Trophoblast cell (in vitro differentiated cells and primary cell): ENCODE results near the gene LAMA3.

Experiments used
- DNase-seq, 2 donors: peaks; one replicate each; pipeline ENCODE4 v3.0.0-alpha.2; 2016
- H2AFZ ChIP-seq: 2 replicates; pipeline ENCODE4 v1.6.1; 2013; ENCODE audit warnings: low read length, moderate library complexity, mild to moderate bottlenecking; ENCODE audit not compliant: insufficient read depth, poor library complexity
- H2AK5ac ChIP-seq: 2 replicates; pipeline ENCODE4 v1.6.1; 2013; ENCODE audit warnings: mild to moderate bottlenecking, low read length
- H2BK120ac ChIP-seq: 2 replicates; pipeline ENCODE4 v1.6.1; 2013; ENCODE audit warnings: low read length, mild to moderate bottlenecking, moderate library complexity; ENCODE audit not compliant: insufficient read depth, poor library complexity
- H2BK12ac ChIP-seq: 2 replicates; pipeline ENCODE4 v1.6.1; 2013; ENCODE audit warnings: mild to moderate bottlenecking, low read length, moderate library complexity
- H2BK5ac ChIP-seq: 2 replicates; pipeline ENCODE4 v1.6.1; 2013; ENCODE audit warnings: low read length, low read depth, moderate library complexity, mild to moderate bottlenecking; ENCODE audit not compliant: poor library complexity
- H3K14ac ChIP-seq: 2 replicates; pipeline ENCODE4 v1.6.1; 2013; ENCODE audit warnings: mild to moderate bottlenecking, low read length
- H3K18ac ChIP-seq: 2 replicates; pipeline ENCODE4 v1.6.1; 2013; ENCODE audit warnings: mild to moderate bottlenecking, low read length
- H3K23ac ChIP-seq: 2 replicates; pipeline ENCODE4 v1.6.1; 2013; ENCODE audit warnings: low read length
- H3K27ac ChIP-seq: 2 replicates; pipeline ENCODE4 v1.5.1; 2013; ENCODE audit warnings: low read depth, mild to moderate bottlenecking, inconsistent platforms, low read length, moderate library complexity
- H3K27me3 ChIP-seq: 2 replicates; pipeline ENCODE4 v1.6.1; 2013; ENCODE audit warnings: inconsistent platforms, mild to moderate bottlenecking, low read length, moderate library complexity; ENCODE audit not compliant: insufficient read depth
- H3K36me3 ChIP-seq, 2 experiments: 1 replicate in 1 of 2; 2 replicates in 1 of 2; pipeline ENCODE4 v1.6.1; 2013; ENCODE audit warnings: low read length in 2 of 2, mild to moderate bottlenecking in 2 of 2, moderate library complexity in 1 of 2; ENCODE audit not compliant: insufficient read depth in 2 of 2, control insufficient read depth in 1 of 2
- H3K4ac ChIP-seq: 2 replicates; pipeline ENCODE4 v1.6.1; 2013; ENCODE audit warnings: low read depth, mild to moderate bottlenecking, low read length, moderate library complexity
- H3K4me1 ChIP-seq, 2 experiments: 1 replicate in 1 of 2; 2 replicates in 1 of 2; pipeline ENCODE4 v1.6.1; 2013; ENCODE audit warnings: low read length in 2 of 2, mild to moderate bottlenecking in 2 of 2, moderate library complexity in 1 of 2; ENCODE audit not compliant: insufficient read depth in 2 of 2, control insufficient read depth in 1 of 2
- H3K4me2 ChIP-seq: 2 replicates; pipeline ENCODE4 v1.6.1; 2013; ENCODE audit warnings: inconsistent platforms, mild to moderate bottlenecking, low read length, moderate library complexity
- H3K4me3 ChIP-seq: 2 replicates; pipeline ENCODE4 v1.5.1; 2013; ENCODE audit warnings: mild to moderate bottlenecking, low read depth, low read length, inconsistent platforms
- H3K79me1 ChIP-seq: one replicate; pipeline ENCODE4 v1.6.1; 2013; ENCODE audit warnings: low read length
- H3K79me2 ChIP-seq: 2 replicates; pipeline ENCODE4 v1.6.1; 2013; ENCODE audit warnings: low read length, mild to moderate bottlenecking; ENCODE audit not compliant: control insufficient read depth, insufficient read depth, poor library complexity
- H3K9ac ChIP-seq: 2 replicates; pipeline ENCODE4 v1.6.1; 2013; ENCODE audit warnings: mild to moderate bottlenecking, low read length
- H3K9me3 ChIP-seq: 2 replicates; pipeline ENCODE4 v1.6.1; 2013; ENCODE audit warnings: low read depth, mild to moderate bottlenecking, control low read depth, inconsistent platforms, low read length; ENCODE audit not compliant: insufficient read depth
- H4K12ac ChIP-seq: 2 replicates; pipeline ENCODE4 v1.6.1; 2013; ENCODE audit warnings: low read depth, mild to moderate bottlenecking, low read length, moderate library complexity
- H4K8ac ChIP-seq: 2 replicates; pipeline ENCODE4 v1.6.1; 2013; ENCODE audit warnings: low read depth, mild to moderate bottlenecking, low read length, moderate library complexity
- H4K91ac ChIP-seq: one replicate; pipeline ENCODE4 v1.6.1; 2013; ENCODE audit warnings: low read depth, mild to moderate bottlenecking, low read length, moderate library complexity
- WGBS: extraction: QIAGEN DNeasy Blood & Tissue Kit; methylation state at CpG from one replicate; pipeline ENCODE4 v1.1.7; 2013; ENCODE audit warnings: missing lambda C conversion rate; ENCODE audit not compliant: insufficient read length, insufficient coverage; ENCODE audit errors: extremely low coverage; 5-methylcytosine and 5-hydroxymethylcytosine counted together

LAMA3 gene

GRCh38 chr18:23857164-23857552 is 167.9 kb downstream of the LAMA3 start:
- no peaks in the 10 kb centered on the region for H3K79me2 ChIP-seq
- no peak overlapping the region for H4K91ac ChIP-seq
- H3K14ac ChIP-seq = no peak overlapping the region
- H3K9ac ChIP-seq = no peak overlapping the region
- no peak overlapping the region for H3K4ac ChIP-seq
- no peak overlapping the region for H3K27ac ChIP-seq
- H3K4me2 ChIP-seq = no peak overlapping the region
- no peaks in the 10 kb centered on the region for H3K9me3 ChIP-seq
- H2AK5ac ChIP-seq = no peak overlapping the region
- no peak overlapping the region for H2BK12ac ChIP-seq
- no peaks in the 10 kb centered on the region for H3K27me3 ChIP-seq
- H3K23ac ChIP-seq = no peak overlapping the region
- H2BK120ac ChIP-seq = no peak overlapping the region
- no peak overlapping the region for H4K8ac ChIP-seq
- no peak overlapping the region for H4K12ac ChIP-seq
- DNase-seq = peak; percentile 11 to 39
- no peaks in the 10 kb centered on the region for H3K4me1 ChIP-seq
- no peak overlapping the region for H2BK5ac ChIP-seq
- no peak overlapping the region for H3K4me3 ChIP-seq
- H3K79me1 ChIP-seq = no peaks in the 10 kb centered on the region
- H3K36me3 ChIP-seq = no peaks in the 10 kb centered on the region
- no peak overlapping the region for H2AFZ ChIP-seq
- WGBS = no CpG with 5 or more reads among the region's 5 CpGs
- H3K18ac ChIP-seq = no peak overlapping the region

GRCh38 chr18:23857756-23858155 is 168.5 kb downstream of the LAMA3 start:
- H2BK120ac ChIP-seq = no peak overlapping the region
- H3K14ac ChIP-seq = no peak overlapping the region
- no peak overlapping the region for H2AFZ ChIP-seq
- H3K18ac ChIP-seq = no peak overlapping the region
- no peaks in the 10 kb centered on the region for H3K36me3 ChIP-seq
- no peak overlapping the region for H4K12ac ChIP-seq
- no peak overlapping the region for H4K91ac ChIP-seq
- no peak overlapping the region for H2BK5ac ChIP-seq
- H4K8ac ChIP-seq = no peak overlapping the region
- no peaks in the 10 kb centered on the region for H3K79me1 ChIP-seq
- no peak overlapping the region for H3K27ac ChIP-seq
- no peak overlapping the region for H3K9ac ChIP-seq
- H3K4me1 ChIP-seq = no peaks in the 10 kb centered on the region
- DNase-seq = peak; percentile 89 to 92
- WGBS = no CpG with 5 or more reads among the region's 9 CpGs
- H3K4me3 ChIP-seq = no peak overlapping the region
- H3K9me3 ChIP-seq = no peaks in the 10 kb centered on the region
- no peak overlapping the region for H3K23ac ChIP-seq
- no peak overlapping the region for H3K4me2 ChIP-seq
- no peaks in the 10 kb centered on the region for H3K27me3 ChIP-seq
- H2AK5ac ChIP-seq = no peak overlapping the region
- H3K4ac ChIP-seq = no peak overlapping the region
- no peaks in the 10 kb centered on the region for H3K79me2 ChIP-seq
- no peak overlapping the region for H2BK12ac ChIP-seq

GRCh38 chr18:23859466-23860336 is 170.4 kb downstream of the LAMA3 start:
- no peaks in the 10 kb centered on the region for H3K79me2 ChIP-seq
- H2AFZ ChIP-seq = no peak overlapping the region
- H3K4me2 ChIP-seq = no peak overlapping the region
- H3K27ac ChIP-seq = no peak overlapping the region
- no peak overlapping the region for H2AK5ac ChIP-seq
- no peak overlapping the region for H2BK120ac ChIP-seq
- no peak overlapping the region for H3K4me3 ChIP-seq
- no peaks in the 10 kb centered on the region for H3K27me3 ChIP-seq
- no peak for DNase-seq
- no peaks in the 10 kb centered on the region for H3K79me1 ChIP-seq
- H4K8ac ChIP-seq = no peak overlapping the region
- no peak overlapping the region for H3K23ac ChIP-seq
- WGBS = no CpG with 5 or more reads among the region's 3 CpGs
- H2BK12ac ChIP-seq = no peak overlapping the region
- H4K91ac ChIP-seq = no peak overlapping the region
- H3K14ac ChIP-seq = no peak overlapping the region
- H3K9me3 ChIP-seq = no peaks in the 10 kb centered on the region
- no peak overlapping the region for H3K18ac ChIP-seq
- H3K36me3 ChIP-seq = no peaks in the 10 kb centered on the region
- H3K4ac ChIP-seq = no peak overlapping the region
- no peak overlapping the region for H4K12ac ChIP-seq
- H2BK5ac ChIP-seq = no peak overlapping the region
- H3K9ac ChIP-seq = no peak overlapping the region
- H3K4me1 ChIP-seq = no peaks in the 10 kb centered on the region

GRCh38 chr18:23861326-23861725 is 172.1 kb downstream of the LAMA3 start:
- no peaks in the 10 kb centered on the region for H3K79me1 ChIP-seq
- H3K4ac ChIP-seq = no peak overlapping the region
- H3K4me3 ChIP-seq = no peak overlapping the region
- H2AFZ ChIP-seq = no peak overlapping the region
- no peak overlapping the region for H4K12ac ChIP-seq
- no peak overlapping the region for H2AK5ac ChIP-seq
- H4K91ac ChIP-seq = no peak overlapping the region
- H3K9me3 ChIP-seq = no peaks in the 10 kb centered on the region
- DNase-seq = no peak
- no peak overlapping the region for H3K23ac ChIP-seq
- H3K18ac ChIP-seq = no peak overlapping the region
- WGBS = no CpG with 5 or more reads among the region's 6 CpGs
- no peaks in the 10 kb centered on the region for H3K36me3 ChIP-seq
- no peaks in the 10 kb centered on the region for H3K27me3 ChIP-seq
- H2BK120ac ChIP-seq = no peak overlapping the region
- H4K8ac ChIP-seq = no peak overlapping the region
- H3K27ac ChIP-seq = no peak overlapping the region
- H3K9ac ChIP-seq = no peak overlapping the region
- H3K4me1 ChIP-seq = no peaks in the 10 kb centered on the region
- H3K79me2 ChIP-seq = no peaks in the 10 kb centered on the region
- H2BK12ac ChIP-seq = no peak overlapping the region
- no peak overlapping the region for H3K14ac ChIP-seq
- no peak overlapping the region for H2BK5ac ChIP-seq
- no peak overlapping the region for H3K4me2 ChIP-seq
